H1 (cell line): ENCODE results near the gene UEVLD. TPM values are rescaled to one million over a fixed set of nuclear protein-coding genes. Genes with fewer than 3 reads are reported as not detected.
A peak's percentile ranks its signal among the peaks of the same experiment; 100 is the strongest.

Experiments used
- CTCF ChIA-PET: fragments of 300-600 bp; sonication (Branson Sonifier 250); formaldehyde crosslinking; loops from one replicate; lab custom pipeline; 2021; ENCODE audit not compliant: partially characterized antibody; lab: Charles Lee
- POLR2A ChIA-PET: fragments of 300-600 bp; sonication (Branson Sonifier 250); formaldehyde crosslinking; loops from one replicate; lab custom pipeline; 2021; ENCODE audit warnings: inconsistent platforms; ENCODE audit not compliant: partially characterized antibody; lab: Charles Lee
- DNase-seq, 2 experiments: peaks; one replicate each; pipeline versions ENCODE4 v3.0.0 to v3.0.0-alpha.2; 2010 to 2022; ENCODE audit warnings: low spot score in 2 of 2, low read depth in 1 of 2, mixed read lengths in 1 of 2
- FAIRE-seq: peaks from 2 replicates; lab custom pipeline; 2011; peaks lifted over from hg19 to GRCh38; lab: Jason Lieb, UNC
- H2AFZ ChIP-seq: 2 replicates; pipeline ENCODE4 v1.8.1; 2012; ENCODE audit warnings: low read length, inconsistent platforms
- H2AK5ac ChIP-seq: 2 replicates; pipeline ENCODE4 v1.6.1; 2013; ENCODE audit warnings: low read depth, low read length
- H2BK120ac ChIP-seq: replicated peaks from 2 replicates; pipeline ENCODE3; 2013; ENCODE audit warnings: low read depth, low read length, inconsistent platforms
- H2BK12ac ChIP-seq: 2 replicates; pipeline ENCODE4 v1.6.1; 2013; ENCODE audit warnings: low read depth, low read length
- H2BK15ac ChIP-seq: 2 replicates; pipeline ENCODE4 v1.6.1; 2013; ENCODE audit warnings: low read length
- H2BK20ac ChIP-seq: 2 replicates; pipeline ENCODE4 v1.6.1; 2013; ENCODE audit warnings: low read length
- H2BK5ac ChIP-seq: 2 replicates; pipeline ENCODE4 v1.6.1; 2013; ENCODE audit warnings: low read depth, low read length
- H3K14ac ChIP-seq: 2 replicates; pipeline ENCODE4 v1.6.1; 2013; ENCODE audit warnings: inconsistent platforms; ENCODE audit not compliant: insufficient read length
- H3K18ac ChIP-seq: 2 replicates; pipeline ENCODE4 v1.6.1; 2013; ENCODE audit warnings: low read length; ENCODE audit errors: extremely low read depth
- H3K23ac ChIP-seq: 2 replicates; pipeline ENCODE4 v1.6.1; 2013; ENCODE audit warnings: inconsistent platforms; ENCODE audit not compliant: insufficient read length
- H3K23me2 ChIP-seq: 2 replicates; pipeline ENCODE4 v1.6.1; 2013; ENCODE audit warnings: low read depth, low read length
- H3K27ac ChIP-seq: 2 replicates; pipeline ENCODE4 v1.6.1; 2011; ENCODE audit warnings: low read depth, low read length, inconsistent platforms
- H3K27me3 ChIP-seq, 4 experiments: replicated peaks in 1 of 4; 1 replicate in 1 of 4; 2 replicates in 3 of 4; pipeline versions ENCODE4 v1.6.1 to v1.8.1; 2011 to 2013; ENCODE audit warnings: low read length in 3 of 4, mild to moderate bottlenecking in 3 of 4, inconsistent platforms in 2 of 4, mixed read lengths in 2 of 4, moderate library complexity in 1 of 4; ENCODE audit not compliant: control insufficient read depth in 3 of 4, insufficient read depth in 3 of 4; ENCODE audit errors: extremely low read depth in 1 of 4
- H3K36me3 ChIP-seq, 4 experiments: 2 replicates each; pipeline versions ENCODE4 v1.6.1 to v1.8.1; 2011 to 2013; ENCODE audit warnings: mild to moderate bottlenecking in 4 of 4, low read length in 3 of 4, moderate library complexity in 2 of 4, control low read depth in 1 of 4, inconsistent platforms in 1 of 4; ENCODE audit not compliant: insufficient read depth in 4 of 4, control insufficient read depth in 2 of 4
- H3K4ac ChIP-seq: replicated peaks from 2 replicates; pipeline ENCODE3; 2013; ENCODE audit warnings: low read length, low read depth, mixed read lengths, inconsistent platforms; ENCODE audit not compliant: insufficient read length
- H3K4me1 ChIP-seq, 4 experiments: replicated peaks in 1 of 4; 1 replicate in 1 of 4; 2 replicates in 3 of 4; pipeline versions ENCODE4 v1.6.1 to v1.8.1; 2011 to 2013; ENCODE audit warnings: low read length in 3 of 4, inconsistent platforms in 2 of 4, mixed read lengths in 1 of 4; ENCODE audit not compliant: insufficient read depth in 4 of 4, control insufficient read depth in 3 of 4
- H3K4me2 ChIP-seq, 2 experiments: 2 replicates each; pipeline versions ENCODE4 v1.6.1 to v1.8.1; 2011 to 2013; ENCODE audit warnings: low read depth in 2 of 2, low read length in 2 of 2, control low read depth in 1 of 2, inconsistent platforms in 1 of 2, mild to moderate bottlenecking in 1 of 2; ENCODE audit not compliant: insufficient read depth in 1 of 2
- H3K4me3 ChIP-seq, 4 experiments: fragments of 200-600, 300-600 bp in 1 of 4; sonication (generic), shearing (Covaris generic), sonication (Bioruptor Twin) in 1 of 4; 2 replicates each; pipeline versions ENCODE4 v1.5.1 to v1.8.1; 2011 to 2016; ENCODE audit warnings: low read length in 4 of 4, low read depth in 3 of 4, control low read depth in 2 of 4, inconsistent platforms in 2 of 4, mild to moderate bottlenecking in 2 of 4, mixed read lengths in 1 of 4, moderate library complexity in 1 of 4; ENCODE audit not compliant: insufficient read depth in 2 of 4; ENCODE audit errors: extremely low read depth in 1 of 4
- H3K56ac ChIP-seq: replicated peaks from 2 replicates; pipeline ENCODE3; 2013; ENCODE audit warnings: low read depth, mild to moderate bottlenecking, mixed read lengths, low read length, inconsistent platforms; ENCODE audit not compliant: insufficient read length
- H3K79me1 ChIP-seq: 2 replicates; pipeline ENCODE4 v1.6.1; 2013; ENCODE audit warnings: low read depth, low read length, control low read depth
- H3K79me2 ChIP-seq, 2 experiments: 2 replicates each; pipeline versions ENCODE4 v1.6.1 to v1.8.1; 2012 to 2013; ENCODE audit warnings: low read length in 2 of 2, mild to moderate bottlenecking in 2 of 2, inconsistent platforms in 1 of 2; ENCODE audit not compliant: insufficient read depth in 2 of 2, control insufficient read depth in 1 of 2
- H3K9ac ChIP-seq, 4 experiments: replicated peaks in 1 of 4; 1 replicate in 1 of 4; 2 replicates in 3 of 4; pipeline versions ENCODE4 v1.6.1 to v1.8.1; 2011 to 2013; ENCODE audit warnings: low read depth in 3 of 4, low read length in 3 of 4, control low read depth in 2 of 4, mild to moderate bottlenecking in 2 of 4, moderate library complexity in 2 of 4, inconsistent platforms in 1 of 4; ENCODE audit errors: extremely low read depth in 1 of 4
- H3K9me3 ChIP-seq, 2 experiments: 2 replicates each; pipeline versions ENCODE4 v1.6.1 to v1.8.1; 2012 to 2013; ENCODE audit warnings: mild to moderate bottlenecking in 2 of 2, moderate library complexity in 2 of 2, control low read depth in 1 of 2, inconsistent platforms in 1 of 2, low read depth in 1 of 2, low read length in 1 of 2, mixed read lengths in 1 of 2; ENCODE audit not compliant: insufficient read depth in 2 of 2
- H4K20me1 ChIP-seq, 2 experiments: replicated peaks in 1 of 2; 2 replicates each; pipeline versions ENCODE3 to v1.8.1; 2011 to 2013; ENCODE audit warnings: inconsistent platforms in 2 of 2, low read length in 2 of 2, mild to moderate bottlenecking in 1 of 2; ENCODE audit not compliant: insufficient read depth in 2 of 2, control insufficient read depth in 1 of 2
- H4K5ac ChIP-seq: 2 replicates; pipeline ENCODE4 v1.6.1; 2013; ENCODE audit warnings: low read length, low read depth, mixed read lengths, inconsistent platforms; ENCODE audit not compliant: insufficient read length
- H4K8ac ChIP-seq: 2 replicates; pipeline ENCODE4 v1.8.0; 2013; ENCODE audit warnings: mild to moderate bottlenecking, moderate library complexity, low read length, inconsistent platforms; ENCODE audit not compliant: insufficient read depth; ENCODE audit errors: extremely low read depth
- H4K91ac ChIP-seq: replicated peaks from 2 replicates; pipeline ENCODE3; 2013; ENCODE audit warnings: low read length, mixed read lengths, inconsistent platforms; ENCODE audit not compliant: insufficient read length
- ASH2L ChIP-seq: fragments of 200-600, 300-600 bp; sonication (generic); IDR thresholded peaks from one replicate; pipeline ENCODE4 v1.7.1; 2017; ENCODE audit warnings: low read length
- ATF2 ChIP-seq: IDR thresholded peaks from 2 replicates; pipeline ENCODE4 v1.6.1; 2012; ENCODE audit warnings: low read length, inconsistent platforms
- CEBPB ChIP-seq: IDR thresholded peaks from 2 replicates; pipeline ENCODE4 v1.6.1; 2012; ENCODE audit warnings: low read depth, low read length
- CHD2 ChIP-seq: IDR thresholded peaks from 2 replicates; pipeline ENCODE4 v1.6.1; 2012; ENCODE audit warnings: low read length, improper control_type of control experiment
- GTF2F1 ChIP-seq: IDR thresholded peaks from 2 replicates; pipeline ENCODE4 v1.6.1; 2012; ENCODE audit warnings: low read depth, low read length, improper control_type of control experiment, borderline replicate concordance
- JUN ChIP-seq: IDR thresholded peaks from 2 replicates; pipeline ENCODE4 v1.6.1; 2011; ENCODE audit warnings: low read depth, mild to moderate bottlenecking, improper control_type of control experiment, low read length
- NANOG ChIP-seq: IDR thresholded peaks from 2 replicates; pipeline ENCODE4 v1.6.1; 2011; ENCODE audit warnings: low read length, low read depth, mild to moderate bottlenecking, inconsistent platforms; ENCODE audit not compliant: insufficient read depth, poor library complexity, severe bottlenecking
- POU5F1 ChIP-seq: IDR thresholded peaks from 2 replicates; pipeline ENCODE4 v1.6.1; 2011; ENCODE audit warnings: low read depth, mild to moderate bottlenecking, low read length, moderate library complexity
- RAD21 ChIP-seq, 2 experiments: IDR thresholded peaks in 1 of 2; conservative IDR thresholded peaks in 1 of 2; 2 replicates each; pipeline ENCODE4 v1.6.1; 2011; ENCODE audit warnings: low read depth in 2 of 2, low read length in 2 of 2, improper control_type of control experiment in 1 of 2, inconsistent platforms in 1 of 2, mild to moderate bottlenecking in 1 of 2, moderate library complexity in 1 of 2
- SP4 ChIP-seq: IDR thresholded peaks from 2 replicates; pipeline ENCODE4 v1.6.1; 2012; ENCODE audit warnings: low read length, inconsistent platforms
- TEAD4 ChIP-seq: IDR thresholded peaks from 2 replicates; pipeline ENCODE4 v1.6.1; 2012; ENCODE audit warnings: low read depth, low read length, inconsistent platforms, mixed read lengths
- YY1 ChIP-seq: IDR thresholded peaks from 2 replicates; pipeline ENCODE4 v1.6.1; 2011; ENCODE audit warnings: low read depth, mild to moderate bottlenecking, low read length
- WGBS, 2 experiments: shearing (Covaris generic) in 1 of 2; methylation state at CpG; one replicate each; pipeline versions ENCODE4 v1.1.6 to v1.1.7; 2013 to 2015; ENCODE audit warnings: low lambda C conversion rate in 2 of 2, mixed read lengths in 2 of 2, inconsistent platforms in 1 of 2, low coverage in 1 of 2, missing lambda C conversion rate in 1 of 2; ENCODE audit not compliant: insufficient replicate concordance in 2 of 2, insufficient coverage in 1 of 2, insufficient read length in 1 of 2; ENCODE audit errors: extremely low coverage in 1 of 2, missing lambda C conversion rate in 1 of 2; 5-methylcytosine and 5-hydroxymethylcytosine counted together
- polyA plus RNA-seq, 7 experiments: library from polyadenylated mRNA; depleted of rRNA in 3 of 7; stranded (reverse) in 5 of 7; unstranded in 2 of 7; fragments of >200 nt in 5 of 7; fragments of 200-250 nt in 2 of 7; gene quantifications; 1 replicate in 5 of 7; 2 replicates in 1 of 7; 4 replicates in 1 of 7; pipeline versions ENCODE4 v1.2.1 to v1.2.3, GENCODE V29; 2011 to 2013; ENCODE audit warnings: missing spikeins in 2 of 7, mixed read lengths in 2 of 7
- total RNA-seq: library from RNA; stranded (reverse); fragmentation: NEBNext Ultra II Directional; extraction: Animal tissue kit (Norgen Biotek cat#: 25700); gene quantifications from 2 replicates; pipeline ENCODE4 v1.2.1, GENCODE V29; 2021

Gene UEVLD
- total and polyA plus RNA-seq, 2 of the 8 experiments (the other 6 are each of a cell fraction or from before 2014, with no cell fraction given) = 4.1 to 7.3 TPM

DNA sequence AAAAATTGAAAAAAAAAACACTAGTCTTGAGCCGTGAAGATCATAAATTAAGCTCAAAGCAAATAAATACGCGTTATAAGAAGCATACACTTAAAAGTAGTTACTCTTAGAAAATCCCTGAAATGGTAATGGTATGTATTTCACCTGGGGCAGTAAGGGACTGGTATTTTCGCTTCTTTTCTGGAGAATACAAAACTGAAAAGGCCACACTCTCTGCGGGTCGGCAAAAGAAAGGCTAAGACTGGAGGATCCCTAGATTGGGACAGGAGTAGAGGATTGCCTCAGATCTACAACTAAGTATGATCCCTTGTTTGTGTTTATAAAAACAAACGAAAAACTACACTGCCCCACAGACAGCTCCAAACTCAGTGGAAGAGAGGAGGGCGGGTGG is 62.4 kb downstream of the UEVLD start:
- ChIA-PET CTCF (interaction anchor here (1.0 to 2.8 kb wide), 3 partner anchors 14 to 201 kb away, joined by 3 to 6 read pairs (median 4); no protein-coding TSS in a partner anchor), POLR2A (interaction anchor here (0.5 to 2.1 kb wide), 19 partner anchors 8 to 419 kb away, joined by 3 to 10 read pairs (median 4); partner anchors contain the start of genes GTF2H1, HPS5, LDHAL6A and LDHC)
- TF ChIP-seq NANOG (no peak), POU5F1 (no peak), CEBPB (no peak), ASH2L (no peak), JUN (no peak), ATF2 (no peak), RAD21 (IDR thresholded peaks at IDR 0.05 in 1 of 2, conservative IDR thresholded peaks at IDR 0.05 in 1 of 2; ENCODE audit: low read depth in 2 of 2, low read length in 2 of 2) (no peak), SP4 (no peak), TEAD4 (no peak), YY1 (no peak), CHD2 (no peak), GTF2F1 (no peak)

More for the DNA sequence above, 62.4 kb downstream of the UEVLD start:
- Histone ChIP-seq H3K14ac (no peak overlapping the region), H3K79me2 (peaks cover 0 to 53% of the 10 kb centered on the region in 2 experiments; a peak in 2 of 4 replicates), H2BK20ac (no peak overlapping the region), H3K23ac (no peak overlapping the region), H4K91ac (peak overlapping the region; percentile 1), H2BK15ac (no peak overlapping the region), H3K4me3 (peak overlapping the region; percentile 86 to 96 (median 91)), H3K4ac (no peak overlapping the region), H3K36me3 (peaks cover 0 to 3% (median 0%) of the 10 kb centered on the region in 4 experiments; a peak in 1 of 8 replicates), H2BK12ac (no peak overlapping the region; the same call in 1 of the 2 replicates), H2AK5ac (no peak overlapping the region), H3K4me2 (peak overlapping the region; percentile 58 to 62), H3K9ac (peak overlapping the region; percentile 8 to 97 (median 96)), H3K9me3 (no peaks in the 10 kb centered on the region), H3K27me3 (no peaks in the 10 kb centered on the region), H4K20me1 (peaks cover 0 to 4% of the 10 kb centered on the region in 2 experiments), H3K23me2 (peaks cover 2% of the 10 kb centered on the region; the same call in 1 of the 2 replicates), H3K79me1 (peaks cover 3% of the 10 kb centered on the region; the same call in 1 of the 2 replicates), H4K5ac (peak overlapping the region; percentile 51), H4K8ac (peak overlapping the region; percentile 96), H2BK120ac (no peak overlapping the region), H3K56ac (no peak overlapping the region), H3K18ac (no peak overlapping the region), H2BK5ac (peak overlapping the region; percentile 96; the same call in 1 of the 2 replicates), H3K27ac (peak overlapping the region; percentile 97), H2AFZ (no peak overlapping the region), H3K4me1 (peaks cover 0 to 3% (median 0%) of the 10 kb centered on the region in 4 experiments; a peak in 2 of 7 replicates)
- DNase-seq (no peak), FAIRE-seq (no peak)
- 6% methylated on average over 7 of the region's 8 CpGs; no CpG with 5 or more reads in 1 of the 2 experiments for WGBS, 2 experiments
